ENCODE results near the gene KCNK16. TPM values are rescaled to one million over a fixed set of nuclear protein-coding genes. Genes with fewer than 3 reads are reported as not detected.

Gene KCNK16
- total and polyA plus RNA-seq, 2 donors (not counting 1 experiment from before 2014, with no cell fraction given) = not detected

DNA sequence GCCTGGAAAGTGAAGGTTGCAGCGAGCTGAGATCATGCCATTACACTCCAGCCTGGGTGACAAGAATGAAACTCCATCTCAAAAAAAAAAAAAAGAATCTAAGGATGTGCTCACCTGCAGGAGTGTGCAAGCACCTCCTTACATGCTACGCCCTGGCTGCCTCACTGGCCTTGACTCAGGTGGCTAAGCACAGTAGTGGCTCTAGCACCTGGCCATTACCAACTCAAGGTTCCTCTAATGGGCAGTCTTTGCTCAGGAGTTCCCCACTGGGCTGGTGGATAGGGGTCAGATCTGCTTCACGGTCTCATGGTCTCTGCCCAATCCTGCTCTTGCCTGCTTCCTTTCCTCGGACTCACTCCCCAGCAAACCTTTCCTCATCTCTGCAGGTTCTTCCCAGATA, 48.0 kb downstream of the KCNK16 start:
- Histone ChIP-seq H3K27me3 (ENCODE audit: control insufficient read depth, insufficient read depth, low read length) (no peaks in the 10 kb centered on the region), H3K27ac (ENCODE audit: insufficient read depth, low read length) (no peak overlapping the region), H3K36me3 (ENCODE audit: control insufficient read depth, insufficient read depth, low read length) (no peaks in the 10 kb centered on the region), H4K20me1 (ENCODE audit: control insufficient read depth, extremely low read depth, insufficient read depth, low read length) (no peaks in the 10 kb centered on the region), H3K79me2 (ENCODE audit: control insufficient read depth, insufficient read depth, low read length) (no peaks in the 10 kb centered on the region), H3K9me3 (ENCODE audit: control insufficient read depth, insufficient read depth, low read depth, low read length) (no peaks in the 10 kb centered on the region), H3K4me3 (replicated peaks in 1 of 4; ENCODE audit: control extremely low read depth in 1 of 4, insufficient read depth in 1 of 4, low read depth in 3 of 4, low read length in 4 of 4) (no peak overlapping the region), H2AFZ (ENCODE audit: low read length) (no peak overlapping the region), H3K4me2 (ENCODE audit: extremely low read depth, insufficient read depth, low read length) (no peak overlapping the region), H3K4me1 (ENCODE audit: control insufficient read depth, extremely low read depth, insufficient read depth, low read length) (no peaks in the 10 kb centered on the region), H3K9ac (ENCODE audit: insufficient read depth, low read length) (no peak overlapping the region)
- no peak for DNase-seq (ENCODE audit: low read depth in 2 of 2)
- TF ChIP-seq EZH2 (IDR thresholded peaks at IDR 0.05; ENCODE audit: low read length, missing control alignments) = no peak
- TF ChIP-seq, protein P1, sequence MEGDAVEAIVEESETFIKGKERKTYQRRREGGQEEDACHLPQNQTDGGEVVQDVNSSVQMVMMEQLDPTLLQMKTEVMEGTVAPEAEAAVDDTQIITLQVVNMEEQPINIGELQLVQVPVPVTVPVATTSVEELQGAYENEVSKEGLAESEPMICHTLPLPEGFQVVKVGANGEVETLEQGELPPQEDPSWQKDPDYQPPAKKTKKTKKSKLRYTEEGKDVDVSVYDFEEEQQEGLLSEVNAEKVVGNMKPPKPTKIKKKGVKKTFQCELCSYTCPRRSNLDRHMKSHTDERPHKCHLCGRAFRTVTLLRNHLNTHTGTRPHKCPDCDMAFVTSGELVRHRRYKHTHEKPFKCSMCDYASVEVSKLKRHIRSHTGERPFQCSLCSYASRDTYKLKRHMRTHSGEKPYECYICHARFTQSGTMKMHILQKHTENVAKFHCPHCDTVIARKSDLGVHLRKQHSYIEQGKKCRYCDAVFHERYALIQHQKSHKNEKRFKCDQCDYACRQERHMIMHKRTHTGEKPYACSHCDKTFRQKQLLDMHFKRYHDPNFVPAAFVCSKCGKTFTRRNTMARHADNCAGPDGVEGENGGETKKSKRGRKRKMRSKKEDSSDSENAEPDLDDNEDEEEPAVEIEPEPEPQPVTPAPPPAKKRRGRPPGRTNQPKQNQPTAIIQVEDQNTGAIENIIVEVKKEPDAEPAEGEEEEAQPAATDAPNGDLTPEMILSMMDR (conservative IDR thresholded peaks at IDR 0.05 in 1 of 2, IDR thresholded peaks at IDR 0.05 in 1 of 2; ENCODE audit: low read depth in 1 of 2, low read length in 2 of 2) = no peak

DNA sequence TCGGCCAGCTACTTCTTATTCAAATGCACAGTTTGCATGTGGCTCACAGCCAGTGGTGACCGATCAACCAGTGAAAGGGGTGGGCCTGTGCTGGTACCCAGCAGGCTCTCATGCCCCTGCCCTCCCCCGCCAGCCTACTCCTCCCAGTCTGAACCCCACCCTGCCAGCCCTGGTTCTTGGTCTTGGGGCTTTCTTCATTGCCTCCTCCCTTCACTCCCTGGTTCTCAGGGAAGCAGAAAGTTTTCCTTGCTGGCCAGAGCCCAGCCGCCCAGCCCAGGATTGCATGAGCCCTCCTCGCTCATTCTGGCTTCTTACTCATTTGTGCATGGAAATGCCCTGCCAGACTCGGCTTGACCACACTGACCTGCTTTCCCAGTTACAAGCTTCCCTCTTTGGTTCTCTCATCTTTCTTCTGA, 49.1 kb downstream of the KCNK16 start:
- Histone ChIP-seq H3K27me3 (ENCODE audit: control insufficient read depth, insufficient read depth, low read length) (no peaks in the 10 kb centered on the region), H3K27ac (ENCODE audit: insufficient read depth, low read length) (no peak overlapping the region), H3K79me2 (ENCODE audit: control insufficient read depth, insufficient read depth, low read length) (no peaks in the 10 kb centered on the region), H3K4me2 (ENCODE audit: extremely low read depth, insufficient read depth, low read length) (no peak overlapping the region), H3K4me1 (ENCODE audit: control insufficient read depth, extremely low read depth, insufficient read depth, low read length) (no peaks in the 10 kb centered on the region), H3K9me3 (ENCODE audit: control insufficient read depth, insufficient read depth, low read depth, low read length) (no peaks in the 10 kb centered on the region), H3K9ac (ENCODE audit: insufficient read depth, low read length) (no peak overlapping the region), H2AFZ (ENCODE audit: low read length) (no peak overlapping the region), H4K20me1 (ENCODE audit: control insufficient read depth, extremely low read depth, insufficient read depth, low read length) (no peaks in the 10 kb centered on the region), H3K4me3 (replicated peaks in 1 of 4; ENCODE audit: control extremely low read depth in 1 of 4, insufficient read depth in 1 of 4, low read depth in 3 of 4, low read length in 4 of 4) (no peak overlapping the region), H3K36me3 (ENCODE audit: control insufficient read depth, insufficient read depth, low read length) (no peaks in the 10 kb centered on the region)
- TF ChIP-seq EZH2 (IDR thresholded peaks at IDR 0.05; ENCODE audit: low read length, missing control alignments) = no peak
- TF ChIP-seq, protein P1 (conservative IDR thresholded peaks at IDR 0.05 in 1 of 2, IDR thresholded peaks at IDR 0.05 in 1 of 2; ENCODE audit: low read depth in 1 of 2, low read length in 2 of 2) = no peak
- DNase-seq (ENCODE audit: low read depth in 2 of 2) = no peak

- Histone ChIP-seq H3K36me3 (ENCODE audit: control insufficient read depth, insufficient read depth, low read length) (no peaks in the 10 kb centered on the region), H3K9me3 (ENCODE audit: control insufficient read depth, insufficient read depth, low read depth, low read length) (no peaks in the 10 kb centered on the region), H3K79me2 (ENCODE audit: control insufficient read depth, insufficient read depth, low read length) (no peaks in the 10 kb centered on the region), H3K4me3 (replicated peaks in 1 of 4; ENCODE audit: control extremely low read depth in 1 of 4, insufficient read depth in 1 of 4, low read depth in 3 of 4, low read length in 4 of 4) (no peak overlapping the region), H2AFZ (ENCODE audit: low read length) (no peak overlapping the region), H3K4me2 (ENCODE audit: extremely low read depth, insufficient read depth, low read length) (no peak overlapping the region), H4K20me1 (ENCODE audit: control insufficient read depth, extremely low read depth, insufficient read depth, low read length) (no peaks in the 10 kb centered on the region), H3K27me3 (ENCODE audit: control insufficient read depth, insufficient read depth, low read length) (no peaks in the 10 kb centered on the region), H3K27ac (ENCODE audit: insufficient read depth, low read length) (no peak overlapping the region), H3K4me1 (ENCODE audit: control insufficient read depth, extremely low read depth, insufficient read depth, low read length) (no peaks in the 10 kb centered on the region), H3K9ac (ENCODE audit: insufficient read depth, low read length) (no peak overlapping the region)
- TF ChIP-seq EZH2 (IDR thresholded peaks at IDR 0.05; ENCODE audit: low read length, missing control alignments) = no peak
- TF ChIP-seq, protein P1 (conservative IDR thresholded peaks at IDR 0.05 in 1 of 2, IDR thresholded peaks at IDR 0.05 in 1 of 2; ENCODE audit: low read depth in 1 of 2, low read length in 2 of 2) = no peak
- DNase-seq (ENCODE audit: low read depth in 2 of 2) = no peak
Measured at GRCh38 chr6:39269961-39270360, 52.5 kb downstream of the KCNK16 start.

Measured in fibroblast of lung (primary cell).